ENCODE results near the gene KCNH4.

Gene KCNH4

DNA sequence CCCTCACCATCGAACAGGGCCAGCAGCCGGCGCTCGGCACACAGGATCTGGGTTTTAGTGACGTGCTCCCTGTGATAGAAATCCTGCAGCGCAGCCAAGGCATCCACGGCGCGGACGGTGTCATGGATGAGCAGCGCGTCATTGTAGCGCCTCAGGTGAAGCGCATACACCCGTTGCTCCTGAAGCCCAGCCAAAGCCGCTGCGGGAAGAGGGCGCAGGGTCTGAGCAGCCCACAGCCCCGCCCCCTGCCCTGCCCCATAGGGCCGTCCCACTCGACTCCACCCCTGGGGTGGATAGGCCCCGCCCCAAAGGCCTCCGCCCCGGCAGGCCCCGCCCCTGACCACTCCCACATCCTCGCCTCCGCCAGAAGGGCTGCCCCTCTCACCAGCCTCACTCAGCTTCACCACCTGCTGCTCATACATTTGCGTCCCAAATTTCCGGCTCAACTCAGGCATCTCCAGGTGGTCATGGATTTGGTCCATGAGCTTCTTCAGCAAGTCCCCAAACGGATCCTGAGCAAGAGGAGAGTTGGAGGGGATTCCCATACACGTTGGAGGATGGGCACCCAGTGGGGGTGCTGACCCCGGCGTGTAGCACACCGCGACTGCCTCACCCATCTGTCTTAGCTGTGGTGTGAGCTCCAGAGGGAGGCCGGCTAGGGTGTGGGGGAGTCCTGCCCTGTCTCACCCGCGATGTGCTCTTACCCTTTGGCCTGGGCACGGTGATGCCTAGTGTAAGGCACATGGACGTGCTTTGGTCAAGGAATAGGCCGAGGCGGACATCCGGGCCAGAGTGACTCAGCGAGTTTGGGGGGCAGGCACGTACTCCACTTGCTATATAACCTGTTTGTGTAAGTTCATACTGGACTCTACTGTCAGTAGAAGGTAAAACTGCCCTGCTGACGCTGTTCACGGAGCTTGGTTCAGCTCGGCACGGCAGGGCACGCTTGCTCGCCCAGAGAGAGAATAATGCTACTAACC is 73.1 kb downstream of the KCNH4 start:
- in situ Hi-C loops (cut with MboI; ENCODE audit: low sequenced_read_pairs) = no loop called here
- DNase-seq (ENCODE audit: low spot score in 2 of 2) = peak; percentile 45 to 88
- no peaks in the 10 kb centered on the region for H3K27me3 ChIP-seq (ENCODE audit: low read depth)
- no peak overlapping the region for H3K4me3 ChIP-seq
- no peaks in the 10 kb centered on the region for H3K9me3 ChIP-seq
- H3K36me3 ChIP-seq (replicated peaks) = peaks cover 2% of the 10 kb centered on the region
- no peaks in the 10 kb centered on the region for H3K4me1 ChIP-seq

DNA sequence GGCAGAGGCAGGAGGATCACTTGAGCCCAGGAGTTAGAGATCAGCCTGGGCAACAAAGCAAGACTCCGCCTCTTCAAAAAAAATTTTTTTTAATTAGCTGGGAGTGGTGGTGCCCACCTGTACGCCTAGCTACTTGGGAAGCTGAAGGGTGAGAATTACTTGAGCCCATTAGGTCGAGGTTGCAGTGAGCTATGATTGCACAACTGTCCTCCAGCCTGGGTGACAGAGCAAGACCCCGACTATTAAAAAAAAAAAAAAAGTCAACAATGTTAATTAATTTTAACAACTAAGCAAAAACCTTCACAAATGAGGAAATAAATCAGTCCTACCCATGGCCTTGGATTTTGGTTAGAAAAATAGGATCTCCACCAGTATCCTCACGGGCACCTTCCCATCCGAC is 73.8 kb downstream of the KCNH4 start:
- in situ Hi-C loops (cut with MboI; ENCODE audit: low sequenced_read_pairs) = no loop called here
- Histone ChIP-seq H3K9me3 (no peaks in the 10 kb centered on the region), H3K4me1 (no peaks in the 10 kb centered on the region), H3K4me3 (no peak overlapping the region), H3K27me3 (ENCODE audit: low read depth) (no peaks in the 10 kb centered on the region), H3K36me3 (replicated peaks) (no peaks in the 10 kb centered on the region)
- DNase-seq (ENCODE audit: low spot score in 2 of 2) = no peak

Measured in HAP-1 (cell line).